ENCODE data around the gene CABCOCO1.

CABCOCO1 gene

GRCh38 chr10:61758433-61758832, 95.7 kb downstream of the CABCOCO1 start:
- DNase-seq: no peak

DNA sequence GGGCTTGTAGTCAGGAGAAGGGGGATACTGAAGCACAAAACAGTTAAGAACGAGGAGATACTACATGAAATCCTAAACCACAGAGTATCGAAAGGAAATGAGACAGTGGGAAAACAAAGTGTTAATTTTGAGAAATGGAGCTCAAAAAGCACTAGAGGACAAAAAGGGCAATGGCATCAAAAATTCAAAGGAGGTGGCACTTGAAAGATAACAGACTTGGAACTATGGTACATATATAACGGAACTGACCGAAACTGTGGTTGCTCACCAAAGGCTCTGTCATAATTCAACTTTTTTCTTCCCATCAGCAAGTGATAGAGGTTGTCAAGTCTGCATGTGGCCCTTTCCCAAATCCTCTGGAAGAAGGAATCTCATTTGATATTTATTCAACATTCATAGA, 97.0 kb downstream of the CABCOCO1 start:
- DNase-seq: no peak

DNA sequence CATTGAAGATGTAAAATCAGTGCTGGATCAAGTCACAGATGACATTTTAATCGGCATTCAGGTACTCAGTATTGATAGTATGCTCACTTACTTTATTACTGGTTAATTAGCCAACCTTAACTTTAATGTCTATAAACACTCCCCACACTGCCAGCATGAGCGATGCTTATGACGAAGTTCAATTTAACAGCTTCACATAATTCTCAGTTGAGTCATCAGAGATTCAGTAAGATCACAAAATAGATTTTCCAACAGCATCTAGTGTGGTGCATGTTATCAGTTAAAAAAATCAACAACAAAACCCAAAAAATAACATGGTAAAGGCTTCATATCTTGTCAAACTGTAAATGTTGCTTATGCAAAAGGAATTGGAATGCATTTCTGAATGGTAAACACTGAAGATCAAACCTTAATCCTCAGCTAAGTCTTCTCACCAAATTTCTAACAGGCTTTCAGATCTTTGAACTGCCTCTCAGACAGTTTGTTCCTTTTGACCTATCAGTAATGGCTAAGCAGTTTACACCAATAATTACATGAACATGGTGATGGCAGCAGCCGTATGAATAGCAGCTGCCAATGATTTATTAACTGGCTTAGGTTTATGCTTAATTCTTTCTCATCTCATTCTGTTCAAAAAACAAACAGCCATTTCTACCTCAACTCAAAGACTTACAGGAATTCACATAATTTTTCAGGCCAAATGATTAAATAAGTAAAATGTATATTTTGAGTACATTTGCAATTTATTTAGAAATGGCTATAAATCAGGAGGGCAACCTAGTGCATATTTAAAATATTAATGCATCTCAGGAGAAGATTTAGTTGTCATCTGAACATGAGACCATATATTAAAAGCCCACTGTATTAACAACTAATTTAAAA, 98.5 kb downstream of the CABCOCO1 start:
- DNase-seq: no peak

DNA sequence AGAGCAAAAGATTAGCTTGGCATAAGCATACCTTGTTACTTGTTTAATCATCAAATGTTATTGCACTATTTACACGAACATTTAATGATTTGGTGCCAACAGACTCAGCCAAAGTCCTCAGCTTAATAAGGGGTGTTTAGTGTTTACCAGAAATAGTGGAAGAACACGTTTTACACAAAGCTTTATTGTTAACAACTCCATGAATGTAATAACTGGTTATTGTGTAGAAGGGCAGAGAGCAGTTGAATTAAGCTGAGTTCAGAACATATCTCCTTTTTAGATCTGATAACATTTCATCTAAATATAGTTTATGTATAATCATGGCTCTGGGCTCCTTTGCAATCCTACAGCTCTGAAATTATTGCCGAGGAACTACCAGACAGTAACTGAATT, 99.1 kb downstream of the CABCOCO1 start:
- no peak for DNase-seq

- DNase-seq: no peak
Measured at GRCh38 chr10:61763778-61764177, 101.0 kb downstream of the CABCOCO1 start.

DNA sequence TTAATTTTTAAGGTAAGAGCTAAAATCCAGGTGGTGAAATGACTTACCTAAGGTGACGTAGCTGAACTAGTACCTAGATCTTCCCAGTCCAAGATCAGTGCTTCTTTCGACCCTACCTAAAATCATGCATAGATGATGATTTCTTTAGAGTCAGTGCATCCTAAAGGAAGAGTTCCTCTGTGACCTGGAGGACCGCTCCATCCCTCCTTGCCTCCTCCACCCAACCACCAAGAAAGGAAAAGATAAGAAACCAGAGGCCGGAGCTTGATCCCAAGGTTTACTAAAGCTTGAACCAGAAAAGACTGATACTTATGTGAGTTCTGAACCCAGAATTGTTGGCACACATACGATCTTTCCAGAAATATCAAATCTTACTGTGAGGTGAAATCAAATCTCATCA, 101.8 kb downstream of the CABCOCO1 start:
- DNase-seq: no peak

GRCh38 chr10:61765176-61766087, 102.7 kb downstream of the CABCOCO1 start:
- DNase-seq: no peak

- no peak for DNase-seq
Measured at GRCh38 chr10:61766927-61767326, 104.2 kb downstream of the CABCOCO1 start.

DNA sequence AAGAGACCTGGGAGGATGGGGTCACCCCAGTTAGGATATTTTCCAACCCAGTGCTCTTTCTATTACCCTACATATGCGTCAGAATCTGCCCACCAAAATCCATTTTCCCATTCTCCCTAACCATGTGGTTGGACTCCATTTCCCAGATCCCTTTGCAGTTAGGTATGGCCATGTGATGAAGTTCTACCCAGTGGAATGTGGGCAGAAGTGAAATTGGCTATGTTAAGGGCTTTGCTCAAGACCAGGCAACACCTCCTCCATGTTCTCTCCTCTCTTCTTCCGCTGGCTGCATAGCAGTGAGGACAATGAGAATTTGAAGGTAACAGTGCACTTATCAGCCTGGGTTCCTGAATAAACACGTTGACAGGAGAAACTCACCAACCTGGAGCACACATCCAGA, 111.3 kb downstream of the CABCOCO1 start:
- DNase-seq: no peak

GRCh38 chr10:61775111-61775510, 112.4 kb downstream of the CABCOCO1 start:
- no peak for DNase-seq

DNA sequence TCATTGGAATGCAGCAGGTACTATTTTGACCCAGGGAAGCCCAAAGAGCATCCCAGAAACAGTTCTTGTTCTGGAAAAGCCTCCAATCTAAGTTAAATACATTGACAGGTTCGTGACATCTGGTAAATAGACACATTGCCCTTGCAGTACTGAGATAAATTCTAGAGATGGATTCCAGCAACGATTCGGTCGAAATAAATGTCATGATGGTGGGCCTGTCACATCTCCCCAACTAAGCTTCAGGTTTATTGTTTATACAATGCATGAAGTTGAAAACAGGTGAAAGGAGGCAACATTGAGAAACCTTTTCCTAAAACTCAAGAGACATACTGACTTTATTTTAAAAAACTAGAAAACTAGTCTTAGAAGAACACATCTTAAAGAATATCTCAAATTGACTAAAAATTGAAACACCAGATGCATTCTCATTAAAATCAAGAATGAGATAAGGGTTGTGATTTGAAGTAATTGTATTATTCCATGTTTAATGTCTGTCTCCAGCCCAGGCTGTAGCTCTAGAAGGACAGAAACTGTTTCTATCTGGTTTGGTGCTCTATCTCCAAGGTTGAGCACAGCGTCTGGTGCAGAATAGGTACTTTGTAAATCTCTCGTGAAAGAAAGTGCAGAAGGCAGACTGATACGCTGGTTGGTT, 114.0 kb downstream of the CABCOCO1 start:
- DNase-seq: no peak

DNA sequence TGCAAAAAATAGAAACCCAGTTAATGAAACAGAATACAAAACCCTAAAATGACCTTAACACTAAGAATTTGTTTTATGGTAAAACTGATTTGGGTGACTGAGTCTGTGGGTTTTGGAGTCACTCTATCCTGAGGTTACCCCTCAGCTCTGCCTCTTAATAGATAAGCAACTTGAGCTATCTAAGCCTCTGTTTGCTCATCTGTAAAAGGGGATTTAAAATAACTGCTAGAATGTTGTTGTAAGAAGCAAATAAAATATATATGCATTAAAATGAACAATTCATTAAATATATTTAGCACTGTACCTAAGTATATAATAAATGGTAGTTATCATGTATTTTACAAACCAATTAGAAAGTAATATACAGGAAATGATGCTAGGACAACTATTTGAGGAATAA, 115.4 kb downstream of the CABCOCO1 start:
- DNase-seq: no peak

DNA sequence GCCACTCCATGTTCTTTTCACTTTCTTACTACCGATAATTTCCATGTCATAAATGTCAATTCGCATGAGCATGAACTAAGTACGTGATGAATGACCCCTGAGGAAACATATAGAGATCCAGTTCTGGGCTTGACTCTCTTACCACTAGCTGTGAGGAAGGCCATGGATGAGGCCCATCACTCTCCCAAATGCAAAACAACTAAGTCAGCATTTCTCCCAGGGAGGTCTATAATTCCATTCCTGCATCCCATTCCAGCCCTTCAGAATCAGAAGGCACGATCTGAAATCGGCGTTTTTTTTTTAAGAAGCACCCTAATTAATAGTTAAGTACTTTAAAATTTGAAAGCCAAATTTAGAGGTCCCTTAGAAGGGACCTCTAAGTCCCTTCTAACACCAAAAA, 116.5 kb downstream of the CABCOCO1 start:
- DNase-seq: no peak

DNA sequence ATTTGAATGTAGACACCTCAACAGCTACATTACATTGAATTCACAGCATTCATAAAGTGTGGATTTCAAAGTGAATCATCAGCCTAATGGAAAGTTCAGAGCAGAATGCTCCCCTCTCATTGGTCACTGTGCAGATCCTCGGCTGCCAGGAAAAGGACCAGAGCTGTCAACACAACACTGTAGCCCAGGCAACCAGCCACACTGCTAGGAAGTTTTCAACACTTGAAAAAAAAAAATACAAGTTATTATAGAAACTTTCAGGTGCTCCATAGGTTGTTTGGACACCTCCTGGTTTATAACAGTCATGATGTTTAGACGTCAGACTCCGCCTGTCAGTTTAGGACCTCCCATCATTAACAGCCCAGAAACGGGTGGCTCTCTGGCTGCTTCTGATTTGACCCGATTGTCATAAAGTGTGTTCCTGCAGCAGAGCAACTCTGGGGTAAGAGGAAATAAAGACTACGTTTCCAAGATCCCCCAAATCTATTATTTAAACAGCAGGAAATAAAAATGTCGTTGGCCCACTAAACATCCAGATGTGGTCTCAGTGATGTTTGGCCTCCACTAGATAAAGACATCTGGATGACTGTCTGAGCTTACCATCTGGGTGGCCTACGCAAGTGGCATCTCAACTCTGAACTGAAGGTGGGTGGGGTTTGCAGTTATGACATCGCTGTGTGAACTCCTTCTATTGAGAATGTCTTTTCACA, 117.4 kb downstream of the CABCOCO1 start:
- DNase-seq: no peak

- no peak for DNase-seq
Measured at GRCh38 chr10:61780732-61781131, 118.0 kb downstream of the CABCOCO1 start.

GRCh38 chr10:61781969-61782403, 119.3 kb downstream of the CABCOCO1 start:
- no peak for DNase-seq

GRCh38 chr10:61784354-61785133, 121.8 kb downstream of the CABCOCO1 start:
- no peak for DNase-seq

GRCh38 chr10:61785473-61786105, 122.9 kb downstream of the CABCOCO1 start:
- no peak for DNase-seq

- peak; percentile 11 for DNase-seq
Measured at GRCh38 chr10:61786728-61787127, 124.0 kb downstream of the CABCOCO1 start.

DNA sequence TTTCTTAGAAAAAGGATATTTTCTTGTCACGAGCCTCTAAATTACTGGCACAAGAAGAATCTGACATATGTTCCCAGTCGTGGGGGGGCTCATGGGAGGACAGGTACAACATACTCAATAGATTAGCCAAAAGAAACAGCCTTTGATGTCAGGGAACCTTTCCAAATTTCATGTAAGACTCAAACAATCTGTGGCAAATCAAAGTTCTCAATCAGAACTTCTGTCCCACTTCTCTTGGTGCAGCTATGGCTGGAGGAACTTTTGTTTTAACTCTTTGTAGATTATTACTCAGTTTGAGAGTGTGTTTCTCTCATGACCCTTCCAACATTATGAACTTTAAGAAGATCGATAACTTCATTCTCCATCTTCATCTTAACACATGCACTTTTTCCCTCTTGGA, 124.4 kb downstream of the CABCOCO1 start:
- DNase-seq: no peak

GRCh38 chr10:61789031-61789430, 126.3 kb downstream of the CABCOCO1 start:
- DNase-seq: no peak

Data from inflammatory macrophage treated with lipopolysaccharide for 4 hours (primary cell).